ENCODE data around the gene LMX1B.
"Not testable (repeated sequence)": the region's sequence is repeated elsewhere in the genome, so short reads cannot be mapped to it uniquely, and the experiment has no call there.

The LMX1B gene

GRCh38 chr9:126695701-126696400 is 82.1 kb downstream of the LMX1B start:
- DNase-seq (ENCODE audit: low read depth, low spot score): no peak

GRCh38 chr9:126696401-126697145 is 82.8 kb downstream of the LMX1B start:
- no peak for DNase-seq (ENCODE audit: low read depth, low spot score)

- DNase-seq (ENCODE audit: low read depth, low spot score): no peak
Observed at GRCh38 chr9:126697330-126697729, 83.6 kb downstream of the LMX1B start.

GRCh38 chr9:126698251-126698650 is 84.5 kb downstream of the LMX1B start:
- DNase-seq (ENCODE audit: low read depth, low spot score): no peak

- DNase-seq (ENCODE audit: low read depth, low spot score): no peak
Observed at GRCh38 chr9:126698756-126699155, 85.0 kb downstream of the LMX1B start.

- no peak for DNase-seq (ENCODE audit: low read depth, low spot score)
Observed at GRCh38 chr9:126699401-126699881, 85.7 kb downstream of the LMX1B start.

- no peak for DNase-seq (ENCODE audit: low read depth, low spot score)
Observed at GRCh38 chr9:126700296-126700695, 86.6 kb downstream of the LMX1B start.

GRCh38 chr9:126700903-126701812 is 87.4 kb downstream of the LMX1B start:
- DNase-seq (ENCODE audit: low read depth, low spot score): no peak

- no peak for DNase-seq (ENCODE audit: low read depth, low spot score)
Observed at GRCh38 chr9:126701813-126702140, 88.0 kb downstream of the LMX1B start.

- no peak for DNase-seq (ENCODE audit: low read depth, low spot score)
Observed at GRCh38 chr9:126702151-126703001, 88.6 kb downstream of the LMX1B start.

GRCh38 chr9:126703002-126703865 is 89.5 kb downstream of the LMX1B start:
- DNase-seq (ENCODE audit: low read depth, low spot score): no peak

- no peak for DNase-seq (ENCODE audit: low read depth, low spot score)
Observed at GRCh38 chr9:126703866-126704156, 90.1 kb downstream of the LMX1B start.

GRCh38 chr9:126704157-126704891 is 90.6 kb downstream of the LMX1B start:
- no peak for DNase-seq (ENCODE audit: low read depth, low spot score)

- no peak for DNase-seq (ENCODE audit: low read depth, low spot score)
Observed at GRCh38 chr9:126704892-126705766, 91.4 kb downstream of the LMX1B start.

GRCh38 chr9:126705767-126706697 is 92.3 kb downstream of the LMX1B start:
- no peak for DNase-seq (ENCODE audit: low read depth, low spot score)

- no peak for DNase-seq (ENCODE audit: low read depth, low spot score)
Observed at GRCh38 chr9:126706698-126707053, 92.9 kb downstream of the LMX1B start.

GRCh38 chr9:126707083-126707482 is 93.4 kb downstream of the LMX1B start:
- no peak for DNase-seq (ENCODE audit: low read depth, low spot score)

GRCh38 chr9:126707712-126708111 is 94.0 kb downstream of the LMX1B start:
- DNase-seq (ENCODE audit: low read depth, low spot score): not testable (repeated sequence)
